Gastrocnemius medialis (tissue), 4 donors: ENCODE results near the gene PNCK.

Experiments used
- CTCF ChIP-seq, 5 experiments: fragments of 450-650 bp in 3 of 5; fragments of 200-600 bp in 2 of 5; sonication (generic) in 2 of 5; IDR thresholded peaks in 4 of 5; conservative IDR thresholded peaks in 1 of 5; 1 replicate in 4 of 5; 2 replicates in 1 of 5; pipeline ENCODE4 v1.5.1; 2016 to 2019; ENCODE audit warnings: antibody characterized with exemption in 5 of 5, mild to moderate bottlenecking in 3 of 5, moderate library complexity in 3 of 5
- POLR2A ChIP-seq, 2 donors: fragments of 450-650 bp; IDR thresholded peaks; one replicate each; pipeline ENCODE4 v1.6.1; 2017; ENCODE audit warnings: antibody characterized with exemption in 2 of 2, mild to moderate bottlenecking in 2 of 2, moderate library complexity in 2 of 2

GRCh38 chrX:153641627-153642026 lies 32.0 kb downstream of the PNCK start:
- no peak for TF ChIP-seq CTCF (IDR thresholded peaks at IDR 0.05 in 4 of 5, conservative IDR thresholded peaks at IDR 0.05 in 1 of 5)
- TF ChIP-seq POLR2A (IDR thresholded peaks at IDR 0.05) = no peak
